K562 (cell line): ENCODE data around the gene CTAGE9. TPM values are rescaled to one million over a fixed set of nuclear protein-coding genes. Genes with fewer than 3 reads are reported as not detected.

ENCODE experiments used
- ATAC-seq: fragments of 200-7000 bp; cut with Tn5 transposase; 3 replicates; pipeline ENCODE4 v1.9.1; 2020; ENCODE audit warnings: moderate library complexity
- BruUV-seq: library from RNA; stranded (reverse); fragments of 400-500 nt; replicated peaks from 2 replicates; lab custom pipeline; 2021; lab: Mats Ljungman, UMichigan
- CTCF ChIA-PET: fragments of 300-600 bp; formaldehyde crosslinking; extraction: SDS; loops from one replicate; lab custom pipeline; 2021; ENCODE audit warnings: low intra/inter-chr PET ratio; lab: Yijun Ruan, JAX
- POLR2A ChIA-PET: fragments of 300-600, 350-650 bp; sonication (Branson Sonifier 250); formaldehyde crosslinking; extraction: SDS; loops from one replicate; lab custom pipeline; 2021; ENCODE audit warnings: antibody characterized with exemption, inconsistent platforms; lab: Yijun Ruan, JAX
- DNase-seq, 4 experiments: peaks; one replicate each; pipeline versions ENCODE4 v3.0.0 to v3.0.0-alpha.2; 2011 to 2018; ENCODE audit warnings: low spot score in 3 of 4, mixed read lengths in 3 of 4; ENCODE audit errors: extremely low read depth in 1 of 4
- FAIRE-seq: peaks from 2 replicates; lab custom pipeline; 2011; peaks lifted over from hg19 to GRCh38; lab: Jason Lieb, UNC
- H2AFZ ChIP-seq: 2 replicates; pipeline ENCODE4 v1.6.0; 2011; ENCODE audit warnings: low read depth, low read length, control low read depth, inconsistent platforms
- H3K27ac ChIP-seq: fragments of 200-600 bp; 3 replicates; pipeline ENCODE4 v1.8.0; 2011; ENCODE audit warnings: low read depth, mild to moderate bottlenecking, control low read depth, inconsistent platforms, low read length, moderate library complexity, mixed read lengths; ENCODE audit errors: extremely low read depth
- H3K27me3 ChIP-seq, 2 experiments: fragments of 300-600 bp in 1 of 2; 2 replicates in 1 of 2; 3 replicates in 1 of 2; pipeline versions ENCODE4 v1.6.0 to v1.8.0; 2011; ENCODE audit warnings: inconsistent platforms in 2 of 2, low read length in 2 of 2, mild to moderate bottlenecking in 1 of 2, mixed read lengths in 1 of 2, moderate library complexity in 1 of 2; ENCODE audit not compliant: control insufficient read depth in 2 of 2, insufficient read depth in 2 of 2
- H3K36me3 ChIP-seq: fragments of 300-600 bp; 3 replicates; pipeline ENCODE4 v1.8.0; 2011; ENCODE audit warnings: mild to moderate bottlenecking, low read length, inconsistent platforms; ENCODE audit not compliant: control insufficient read depth, insufficient read depth
- H3K4me1 ChIP-seq, 2 experiments: fragments of 200-600 bp in 1 of 2; replicated peaks in 1 of 2; 2 replicates in 1 of 2; 3 replicates in 1 of 2; pipeline versions ENCODE4 v1.5.1 to v1.8.0; 2011; ENCODE audit warnings: inconsistent platforms in 2 of 2, low read length in 2 of 2, mild to moderate bottlenecking in 1 of 2, mixed read lengths in 1 of 2, moderate library complexity in 1 of 2; ENCODE audit not compliant: control insufficient read depth in 2 of 2, insufficient read depth in 2 of 2
- H3K4me2 ChIP-seq: 2 replicates; pipeline ENCODE4 v1.6.1; 2011; ENCODE audit warnings: low read length, control low read depth, inconsistent platforms, mixed read lengths; ENCODE audit not compliant: insufficient read depth
- H3K4me3 ChIP-seq: fragments of 200-600 bp; sonication (generic), shearing (Covaris generic); 2 replicates; pipeline ENCODE4 v1.5.1; 2016; ENCODE audit warnings: control low read depth, inconsistent platforms
- H3K79me2 ChIP-seq: fragments of 200-600 bp; 3 replicates; pipeline ENCODE4 v1.8.0; 2011; ENCODE audit warnings: low read length, inconsistent platforms; ENCODE audit not compliant: control insufficient read depth, insufficient read depth
- H3K9ac ChIP-seq, 2 experiments: 2 replicates each; pipeline versions ENCODE4 v1.6.0 to v1.6.1; 2011; ENCODE audit warnings: low read depth in 2 of 2, low read length in 2 of 2, control low read depth in 1 of 2, inconsistent platforms in 1 of 2, mild to moderate bottlenecking in 1 of 2, mixed read lengths in 1 of 2; ENCODE audit not compliant: insufficient read depth in 1 of 2
- H3K9me1 ChIP-seq: one replicate; pipeline ENCODE4 v1.6.0; 2011; ENCODE audit warnings: inconsistent platforms, mild to moderate bottlenecking, low read length, moderate library complexity; ENCODE audit not compliant: control insufficient read depth, insufficient read depth
- H3K9me3 ChIP-seq: replicated peaks from 2 replicates; pipeline ENCODE4 v1.5.1; 2011; ENCODE audit warnings: low read depth, low read length, inconsistent platforms; ENCODE audit not compliant: control insufficient read depth, insufficient read depth
- H4K20me1 ChIP-seq: replicated peaks from 2 replicates; pipeline ENCODE4 v1.6.1; 2011; ENCODE audit warnings: low read length, inconsistent platforms, mixed read lengths; ENCODE audit not compliant: control insufficient read depth, insufficient read depth
- BCL6 ChIP-seq: fragments of 250-450 bp; sonication (Bioruptor Pico); IDR thresholded peaks from 2 replicates; pipeline ENCODE4 v1.4.0; 2020
- C11orf30 ChIP-seq: fragments of 450-650 bp; IDR thresholded peaks from 2 replicates; pipeline ENCODE4 v1.6.1; 2016; ENCODE audit warnings: low read depth, mild to moderate bottlenecking
- CHD7 ChIP-seq: fragments of 200-600 bp; sonication (generic); IDR thresholded peaks from one replicate; pipeline ENCODE4 v1.6.1; 2012; ENCODE audit warnings: mild to moderate bottlenecking, low read depth, low read length, inconsistent platforms
- DACH1 ChIP-seq: fragments of 450-650 bp; IDR thresholded peaks from 2 replicates; pipeline ENCODE4 v1.6.1; 2018; ENCODE audit not compliant: partially characterized antibody
- EWSR1 ChIP-seq: fragments of 450-650 bp; IDR thresholded peaks from 2 replicates; pipeline ENCODE4 v1.6.1; 2018; ENCODE audit warnings: borderline replicate concordance, mild to moderate bottlenecking, low read depth, moderate library complexity; ENCODE audit not compliant: partially characterized antibody
- WGBS: fragments of 100-300 bp; shearing (Covaris generic); methylation state at CpG from one replicate; pipeline ENCODE4 v1.1.6; 2016; ENCODE audit warnings: low coverage, mixed read lengths; ENCODE audit not compliant: insufficient coverage; ENCODE audit errors: missing lambda C conversion rate; 5-methylcytosine and 5-hydroxymethylcytosine counted together
- in situ Hi-C: fragments of 300-500 bp; cut with MboI; formaldehyde crosslinking; loops from 4 replicates; pipeline ENCODE4 v1.15.0; 2018; ENCODE audit warnings: inconsistent platforms, mixed read lengths
- intact Hi-C: fragments of 100-400 bp; cut with micrococcal nuclease; formaldehyde crosslinking; loops from 2 replicates; pipeline ENCODE4 v1.14.2; 2022
- polyA plus RNA-seq, 8 experiments: library from polyadenylated mRNA; depleted of rRNA in 4 of 8; stranded (reverse) in 5 of 8; unstranded in 3 of 8; fragments of >200 nt; fragmentation: Nextera tagmentation in 2 of 8; fragmentation: Illumina TruSeq in 1 of 8; extraction: Ambion mirVana in 2 of 8; extraction: Trizol in 1 of 8; gene quantifications; 2 replicates each; pipeline versions ENCODE4 v1.2.1 to v1.2.3, GENCODE V29; 2011 to 2014; ENCODE audit warnings: inconsistent platforms in 1 of 8, missing spikeins in 1 of 8
- total RNA-seq, 7 experiments: library from RNA; depleted of rRNA in 6 of 7; stranded (reverse); fragments of >200 nt in 6 of 7; fragmentation: Illumina TruSeq in 2 of 7; extraction: Trizol in 2 of 7; gene quantifications; 2 replicates each; pipeline versions ENCODE4 v1.2.1 to v1.2.3, GENCODE V29; 2011 to 2021; ENCODE audit warnings: low replicate concordance in 1 of 7
- TF ChIP-seq, protein P1 (sequence below): sonication (generic); IDR thresholded peaks from 2 replicates; pipeline ENCODE4 v1.6.1; 2016

The CTAGE9 gene
- total and polyA plus RNA-seq, 9 of the 15 experiments (the other 6 are each of a cell fraction or from before 2014, with no cell fraction given): not detected

DNA sequence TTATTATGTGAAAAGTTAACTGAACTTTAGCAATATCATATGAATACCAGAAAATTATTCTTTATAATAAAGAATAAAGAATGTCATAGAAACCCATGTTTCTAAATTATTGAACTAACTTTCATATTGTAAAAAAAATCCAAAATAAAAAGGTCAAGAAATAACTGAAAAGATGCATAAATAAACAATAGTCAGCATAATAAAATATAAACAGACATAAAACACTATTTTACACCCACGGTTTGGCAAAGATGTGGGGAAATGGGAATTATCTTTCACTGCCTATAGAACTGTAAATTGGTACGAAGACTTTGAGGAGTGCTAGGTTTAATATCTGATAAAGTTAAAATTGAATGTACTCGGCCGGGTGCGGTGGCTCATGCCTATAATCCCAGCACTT, 34.7 kb upstream of the CTAGE9 start:
- CTCF ChIA-PET: no interaction called here
- H3K4me2 ChIP-seq: no peak overlapping the region
- TF ChIP-seq C11orf30: peak; percentile 69
- TF ChIP-seq, protein P1, sequence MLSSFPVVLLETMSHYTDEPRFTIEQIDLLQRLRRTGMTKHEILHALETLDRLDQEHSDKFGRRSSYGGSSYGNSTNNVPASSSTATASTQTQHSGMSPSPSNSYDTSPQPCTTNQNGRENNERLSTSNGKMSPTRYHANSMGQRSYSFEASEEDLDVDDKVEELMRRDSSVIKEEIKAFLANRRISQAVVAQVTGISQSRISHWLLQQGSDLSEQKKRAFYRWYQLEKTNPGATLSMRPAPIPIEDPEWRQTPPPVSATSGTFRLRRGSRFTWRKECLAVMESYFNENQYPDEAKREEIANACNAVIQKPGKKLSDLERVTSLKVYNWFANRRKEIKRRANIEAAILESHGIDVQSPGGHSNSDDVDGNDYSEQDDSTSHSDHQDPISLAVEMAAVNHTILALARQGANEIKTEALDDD: no peak
- no peak for TF ChIP-seq DACH1
- TF ChIP-seq EWSR1: no peak
- no peak for TF ChIP-seq CHD7
- TF ChIP-seq BCL6 (CRISPR knock-in tag): no peak

More for the DNA sequence above, 34.7 kb upstream of the CTAGE9 start:
- POLR2A ChIA-PET: no interaction called here
- H3K9ac ChIP-seq: no peak overlapping the region
- no peak overlapping the region for H3K27ac ChIP-seq
- H3K79me2 ChIP-seq: no peaks in the 10 kb centered on the region
- no peaks in the 10 kb centered on the region for H3K27me3 ChIP-seq
- no TSS peak for BruUV-seq
- no peaks in the 10 kb centered on the region for H3K9me1 ChIP-seq
- H3K36me3 ChIP-seq: no peaks in the 10 kb centered on the region
- WGBS: 80% methylated on average over 5 of the region's 5 CpGs
- no peaks in the 10 kb centered on the region for H4K20me1 ChIP-seq
- ATAC-seq (no peak), FAIRE-seq (no peak), DNase-seq (no peak)
- no peaks in the 10 kb centered on the region for H3K9me3 ChIP-seq
- no peak overlapping the region for H3K4me3 ChIP-seq
- no peak overlapping the region for H2AFZ ChIP-seq
- intact Hi-C loops (no loop called here), in situ Hi-C loops (no loop called here)
- H3K4me1 ChIP-seq: no peaks in the 10 kb centered on the region
